D721Med (cell line): ENCODE data around the gene NLGN2.

Experiments
- DNase-seq: peaks from one replicate; pipeline ENCODE4 v3.0.0; 2011; ENCODE audit warnings: low spot score; ENCODE audit not compliant: insufficient read length
- FAIRE-seq: peaks from 2 replicates; lab custom pipeline; 2011; peaks lifted over from hg19 to GRCh38; lab: Jason Lieb, UNC
- CTCF ChIP-seq: IDR thresholded peaks from 2 replicates; pipeline ENCODE4 v1.5.1; 2012; ENCODE audit warnings: mild to moderate bottlenecking, control low read depth; ENCODE audit not compliant: insufficient read depth; ENCODE audit errors: missing control alignments

Gene NLGN2

GRCh38 chr17:7444682-7445618 lies 37.3 kb downstream of the NLGN2 start, which contains the start of gene CHRNB1:
Gene CHRNB1, plus strand, starts transcription at chr17:7445061. Its CDS starts 67 bp downstream, at chr17:7445128.
- FAIRE-seq: no peak
- no peak for DNase-seq

GRCh38 chr17:7445619-7445968 lies 37.9 kb downstream of the NLGN2 start:
- FAIRE-seq: no peak
- DNase-seq: no peak
- TF ChIP-seq CTCF: no peak

More at GRCh38 chr17:7444682-7445618, 37.3 kb downstream of the NLGN2 start, which contains the start of gene CHRNB1:
- no peak for TF ChIP-seq CTCF

DNA sequence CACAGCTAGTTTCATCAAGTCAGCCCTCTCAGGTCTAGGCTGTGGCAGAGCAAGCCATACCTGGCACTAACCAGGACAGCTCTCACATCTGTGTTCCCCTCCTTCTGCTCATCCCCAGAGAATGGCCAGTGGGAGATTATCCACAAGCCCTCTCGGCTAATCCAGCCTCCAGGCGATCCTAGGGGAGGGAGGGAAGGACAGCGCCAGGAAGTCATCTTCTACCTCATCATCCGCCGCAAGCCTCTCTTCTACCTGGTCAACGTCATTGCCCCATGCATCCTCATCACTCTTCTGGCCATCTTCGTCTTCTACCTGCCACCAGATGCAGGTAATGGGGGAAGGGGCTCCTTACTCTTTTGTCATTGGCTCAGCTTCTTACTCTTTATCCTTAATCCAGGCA lies 40.8 kb downstream of the NLGN2 start:
- FAIRE-seq: peak; percentile 71
- TF ChIP-seq CTCF: no peak
- peak; percentile 96 for DNase-seq

GRCh38 chr17:7459961-7460545 lies 52.4 kb downstream of the NLGN2 start:
- DNase-seq (no peak), FAIRE-seq (no peak)
- no peak for TF ChIP-seq CTCF

DNA sequence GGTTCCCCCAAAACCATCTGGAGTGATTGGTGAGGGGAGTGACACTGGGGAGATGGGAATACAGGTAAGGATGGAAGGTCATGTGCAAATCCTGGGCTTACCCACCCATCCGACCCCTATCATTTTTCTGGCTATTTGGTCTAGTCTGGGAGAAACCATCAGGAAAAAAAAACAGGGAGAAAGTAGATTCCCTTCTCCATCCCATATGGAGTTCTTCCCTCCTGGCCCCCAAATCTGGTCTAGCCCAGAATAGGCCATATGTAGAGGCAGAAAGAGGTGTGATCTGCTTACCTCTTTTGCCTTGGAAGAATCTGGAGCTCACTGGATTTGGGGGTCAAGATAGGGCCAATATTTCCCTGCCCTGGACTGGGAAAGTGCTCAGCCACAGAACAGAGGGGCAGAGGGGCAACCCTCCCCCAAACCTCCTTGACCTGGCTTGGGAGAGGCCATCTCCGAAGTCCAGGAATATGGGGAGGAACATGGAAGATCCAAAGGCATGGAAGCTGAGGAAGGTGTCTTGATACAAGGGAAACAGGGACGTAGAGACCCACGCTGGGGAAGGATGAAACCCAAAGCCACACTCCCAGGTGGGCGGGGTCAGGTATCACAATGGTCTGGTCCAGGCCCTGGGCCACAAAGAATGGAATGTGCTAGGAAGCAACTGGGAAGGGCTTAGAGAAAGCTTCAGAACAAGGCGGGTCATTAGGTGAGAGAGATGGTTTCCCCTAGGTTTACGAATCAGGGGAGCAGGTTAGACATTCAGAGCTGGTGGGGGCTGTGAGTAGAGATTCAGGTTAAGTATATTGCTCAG lies 53.4 kb downstream of the NLGN2 start:
- FAIRE-seq (no peak), DNase-seq (no peak)
- no peak for TF ChIP-seq CTCF

GRCh38 chr17:7462474-7463371 lies 55.1 kb downstream of the NLGN2 start:
- no peak for TF ChIP-seq CTCF
- FAIRE-seq (no peak), DNase-seq (no peak)
